Peyer's patch (tissue), 4 donors: ENCODE data around the gene STAC.

Experiments
- CTCF ChIP-seq, 6 experiments: fragments of 450-650 bp in 4 of 6; fragments of 200-600 bp in 2 of 6; sonication (generic) in 1 of 6; IDR thresholded peaks; one replicate each; pipeline ENCODE4 v1.5.1; 2017 to 2019; ENCODE audit warnings: antibody characterized with exemption in 6 of 6, mild to moderate bottlenecking in 3 of 6, moderate library complexity in 1 of 6
- POLR2A ChIP-seq, 2 donors: fragments of 450-650 bp; IDR thresholded peaks; one replicate each; pipeline ENCODE4 v1.5.1; 2017; ENCODE audit warnings: antibody characterized with exemption in 2 of 2, mild to moderate bottlenecking in 2 of 2, moderate library complexity in 2 of 2

DNA sequence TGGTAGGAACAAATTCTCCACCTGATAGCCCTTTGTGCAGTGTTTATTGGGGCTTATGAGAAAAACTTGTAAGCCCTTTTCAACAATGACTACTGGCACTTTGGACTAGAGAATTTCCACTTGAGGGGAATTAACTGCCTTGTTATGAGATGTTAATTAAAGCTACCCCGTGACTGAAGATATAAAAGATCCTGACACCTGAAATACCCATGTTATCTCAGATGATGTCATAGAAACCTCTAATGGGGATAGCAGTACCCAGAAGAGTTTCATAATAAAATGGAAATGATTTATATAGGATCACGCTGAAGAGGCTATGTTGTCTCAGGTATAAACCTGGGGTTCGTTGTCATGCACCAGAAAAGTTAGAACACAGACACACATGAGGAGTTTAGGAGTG is 14.5 kb upstream of the STAC start:
- TF ChIP-seq CTCF (IDR thresholded peaks at IDR 0.05): no peak
- TF ChIP-seq POLR2A (IDR thresholded peaks at IDR 0.05): no peak
